ENCODE measurements around the gene RELN. TPM values are rescaled to one million over a fixed set of nuclear protein-coding genes. Genes with fewer than 3 reads are reported as not detected.

Gene RELN
- total and polyA plus RNA-seq, 11 donors = 0.16 to 3.5 (median 1.3) TPM

- H3K27ac ChIP-seq = no peak overlapping the region
- no peaks in the 10 kb centered on the region for H3K4me1 ChIP-seq
- TF ChIP-seq, protein P1, sequence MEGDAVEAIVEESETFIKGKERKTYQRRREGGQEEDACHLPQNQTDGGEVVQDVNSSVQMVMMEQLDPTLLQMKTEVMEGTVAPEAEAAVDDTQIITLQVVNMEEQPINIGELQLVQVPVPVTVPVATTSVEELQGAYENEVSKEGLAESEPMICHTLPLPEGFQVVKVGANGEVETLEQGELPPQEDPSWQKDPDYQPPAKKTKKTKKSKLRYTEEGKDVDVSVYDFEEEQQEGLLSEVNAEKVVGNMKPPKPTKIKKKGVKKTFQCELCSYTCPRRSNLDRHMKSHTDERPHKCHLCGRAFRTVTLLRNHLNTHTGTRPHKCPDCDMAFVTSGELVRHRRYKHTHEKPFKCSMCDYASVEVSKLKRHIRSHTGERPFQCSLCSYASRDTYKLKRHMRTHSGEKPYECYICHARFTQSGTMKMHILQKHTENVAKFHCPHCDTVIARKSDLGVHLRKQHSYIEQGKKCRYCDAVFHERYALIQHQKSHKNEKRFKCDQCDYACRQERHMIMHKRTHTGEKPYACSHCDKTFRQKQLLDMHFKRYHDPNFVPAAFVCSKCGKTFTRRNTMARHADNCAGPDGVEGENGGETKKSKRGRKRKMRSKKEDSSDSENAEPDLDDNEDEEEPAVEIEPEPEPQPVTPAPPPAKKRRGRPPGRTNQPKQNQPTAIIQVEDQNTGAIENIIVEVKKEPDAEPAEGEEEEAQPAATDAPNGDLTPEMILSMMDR (IDR thresholded peaks at IDR 0.05) = no peak
- TF ChIP-seq POLR2A (IDR thresholded peaks at IDR 0.05) = no peak
- no peaks in the 10 kb centered on the region for H3K9me3 ChIP-seq
- intact Hi-C loops (cut with DNase I) = no loop called here
- no peak for DNase-seq
- WGBS, 4 donors = 79 to 85% (median 84%) methylated on average over 4 of the region's 4 CpGs
- H3K4me3 ChIP-seq = no peak overlapping the region
- no peaks in the 10 kb centered on the region for H3K36me3 ChIP-seq
- ATAC-seq = no peak
- H3K27me3 ChIP-seq = peaks cover 0 to 4% (median 0%) of the 10 kb centered on the region in 9 donors
Measured at GRCh38 chr7:104005197-104005596, 15.7 kb upstream of the RELN start.

DNA sequence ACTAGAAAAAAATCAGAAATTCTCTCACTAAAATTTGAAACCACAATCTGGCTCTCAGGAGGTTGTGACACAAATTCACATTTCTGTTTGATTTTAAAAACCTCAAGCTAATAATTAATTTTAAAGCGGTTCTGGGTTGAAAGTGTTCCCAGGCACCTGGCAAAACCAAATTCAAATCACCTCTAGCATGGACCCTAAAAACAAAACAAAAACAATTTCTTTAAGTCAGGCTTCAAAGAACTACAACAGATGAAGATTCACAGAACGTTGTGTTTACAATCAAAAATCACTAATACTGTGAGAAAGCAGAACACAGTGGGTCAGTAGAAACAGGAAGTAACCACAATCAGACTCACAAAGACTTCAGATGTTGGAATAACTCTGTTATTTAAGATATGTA is 7.2 kb upstream of the RELN start:
- peaks cover 0 to 31% (median 12%) of the 10 kb centered on the region in 9 donors for H3K27me3 ChIP-seq
- 67 to 71% (median 68%) methylated on average over 2 of the region's 2 CpGs for WGBS, 4 donors
- intact Hi-C loops (cut with DNase I) = no loop called here
- TF ChIP-seq POLR2A (IDR thresholded peaks at IDR 0.05) = no peak
- TF ChIP-seq, protein P1 (IDR thresholded peaks at IDR 0.05) = no peak
- no peak for DNase-seq
- no peaks in the 10 kb centered on the region for H3K4me1 ChIP-seq
- H3K27ac ChIP-seq = no peak overlapping the region
- H3K4me3 ChIP-seq = no peak overlapping the region
- no peaks in the 10 kb centered on the region for H3K9me3 ChIP-seq
- no peak for ATAC-seq
- no peaks in the 10 kb centered on the region for H3K36me3 ChIP-seq

- H3K27ac ChIP-seq = no peak overlapping the region
- no peaks in the 10 kb centered on the region for H3K9me3 ChIP-seq
- H3K36me3 ChIP-seq = no peaks in the 10 kb centered on the region
- no peak overlapping the region for H3K4me3 ChIP-seq
- no peaks in the 10 kb centered on the region for H3K4me1 ChIP-seq
- no peak for TF ChIP-seq POLR2A (IDR thresholded peaks at IDR 0.05)
- TF ChIP-seq, protein P1 (IDR thresholded peaks at IDR 0.05) = no peak
- WGBS, 4 donors = 54 to 62% (median 58%) methylated on average over 4 of the region's 4 CpGs
- H3K27me3 ChIP-seq = peaks cover 0 to 37% (median 14%) of the 10 kb centered on the region in 9 donors
- intact Hi-C loops (cut with DNase I) = no loop called here
- DNase-seq (no peak), ATAC-seq (no peak)
Measured at GRCh38 chr7:103996017-103996551, 6.6 kb upstream of the RELN start.

- no peaks in the 10 kb centered on the region for H3K9me3 ChIP-seq
- no peak overlapping the region for H3K4me3 ChIP-seq
- H3K27me3 ChIP-seq = peaks cover 0 to 42% (median 19%) of the 10 kb centered on the region in 9 donors
- peaks cover 0 to 5% (median 0%) of the 10 kb centered on the region in 12 donors for H3K4me1 ChIP-seq
- H3K27ac ChIP-seq = no peak overlapping the region
- no peaks in the 10 kb centered on the region for H3K36me3 ChIP-seq
- DNase-seq (no peak), ATAC-seq (no peak)
- no peak for TF ChIP-seq POLR2A (IDR thresholded peaks at IDR 0.05)
- TF ChIP-seq, protein P1 (IDR thresholded peaks at IDR 0.05) = no peak
- intact Hi-C loops (cut with DNase I) = no loop called here
Measured at GRCh38 chr7:103995554-103995953, 6.1 kb upstream of the RELN start.

Data from heart left ventricle (tissue), 16 donors.